ENCODE data around the gene MRPS26.

MRPS26 gene

DNA sequence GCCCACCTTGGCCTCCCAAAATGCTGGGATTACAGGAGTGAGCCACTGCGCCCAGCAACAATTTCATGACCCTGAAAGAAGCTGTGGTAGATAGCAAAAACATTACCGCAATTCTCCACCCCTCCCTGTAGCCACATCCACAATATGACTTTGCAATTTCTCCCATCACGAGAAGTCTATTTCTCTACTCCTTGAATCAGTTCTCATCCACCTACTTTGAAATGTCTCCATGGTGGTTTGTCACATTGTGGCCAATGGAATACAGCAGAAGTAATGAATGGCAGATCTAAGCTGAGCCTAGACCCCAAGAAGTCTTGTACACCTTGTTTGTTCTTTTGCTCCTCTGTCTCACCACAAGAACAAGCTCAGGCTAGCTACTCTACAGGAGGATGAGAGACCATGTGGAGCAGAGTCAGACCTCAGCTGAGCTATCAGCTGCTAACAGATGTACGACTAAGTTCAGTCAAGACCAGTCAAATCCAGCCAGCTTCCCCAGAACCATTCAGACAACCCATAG, 31.8 kb downstream of the MRPS26 start:
- no peak for DNase-seq

- no peak for DNase-seq
These were observed 35.1 kb downstream of the MRPS26 start for GRCh38 chr20:3080939-3081388.

DNA sequence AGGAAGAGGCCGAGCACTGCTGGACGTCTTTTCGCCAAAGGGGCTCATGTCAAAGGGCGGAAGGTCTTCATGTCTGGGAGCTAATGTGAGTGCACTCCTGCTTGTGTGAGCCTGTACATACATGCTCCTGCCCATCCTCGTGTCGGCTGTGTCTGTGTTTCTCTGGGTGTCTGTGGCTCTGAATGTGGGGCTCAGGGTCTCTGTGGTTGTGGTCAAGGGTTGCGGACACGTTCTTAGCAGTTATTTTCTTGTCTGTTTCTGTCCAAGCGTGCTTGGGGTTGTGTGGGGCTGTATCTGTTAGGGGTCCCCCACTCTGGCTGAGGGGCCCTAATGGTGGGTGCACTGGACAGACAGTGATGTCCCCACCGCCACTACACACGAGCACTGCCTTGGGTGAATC, 35.8 kb downstream of the MRPS26 start:
- no peak for DNase-seq

GRCh38 chr20:3082306-3082951, 36.6 kb downstream of the MRPS26 start:
- no peak for DNase-seq

DNA sequence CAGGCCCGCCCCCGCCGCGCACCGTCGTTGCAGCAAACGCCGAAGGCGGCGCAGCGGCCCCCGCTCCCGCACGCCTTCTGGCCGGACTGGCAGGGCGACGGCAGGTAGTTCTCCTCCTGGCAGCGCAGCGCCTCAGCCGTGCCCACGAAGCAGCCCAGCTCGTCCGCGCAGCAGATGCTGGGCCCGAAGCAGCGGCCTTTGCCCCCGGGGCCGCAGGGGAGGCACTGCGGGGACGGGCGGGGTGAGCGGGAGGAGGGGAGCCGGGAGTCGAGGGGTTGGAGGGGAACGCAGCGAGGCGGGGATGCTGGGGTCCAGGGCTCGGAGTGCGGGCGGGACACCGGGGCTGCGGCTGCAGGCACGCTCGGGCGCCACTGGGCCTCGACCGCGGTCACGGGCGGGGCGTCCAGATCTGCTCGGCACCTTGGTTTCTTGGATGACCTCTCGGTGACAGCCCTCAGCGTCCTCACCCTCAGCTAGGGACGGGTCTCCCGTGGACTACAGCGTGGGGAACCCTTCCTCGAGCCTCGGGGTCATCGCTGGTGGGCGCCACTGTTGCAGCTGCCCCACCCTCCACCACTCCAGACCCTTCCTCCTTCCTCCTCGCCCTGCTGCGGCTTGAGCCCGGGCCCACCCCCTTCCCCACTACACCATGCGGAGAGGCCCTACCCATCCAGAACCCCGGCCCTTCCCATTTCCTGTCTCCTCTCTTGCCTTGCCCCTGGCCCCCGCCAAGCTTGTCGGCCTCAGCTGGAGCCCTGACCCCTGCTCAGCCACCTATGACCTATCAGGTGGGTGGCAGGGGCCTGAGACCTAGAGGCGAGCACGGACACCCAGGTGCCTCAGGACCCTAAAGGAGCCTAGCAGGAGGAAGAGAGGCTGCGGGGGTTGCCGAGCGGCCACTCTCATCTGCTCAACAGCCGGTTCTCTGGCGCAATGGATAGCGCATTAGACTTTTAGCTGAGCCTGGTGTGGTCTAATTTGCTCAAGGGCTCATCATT, 37.4 kb downstream of the MRPS26 start:
- no peak for DNase-seq

DNA sequence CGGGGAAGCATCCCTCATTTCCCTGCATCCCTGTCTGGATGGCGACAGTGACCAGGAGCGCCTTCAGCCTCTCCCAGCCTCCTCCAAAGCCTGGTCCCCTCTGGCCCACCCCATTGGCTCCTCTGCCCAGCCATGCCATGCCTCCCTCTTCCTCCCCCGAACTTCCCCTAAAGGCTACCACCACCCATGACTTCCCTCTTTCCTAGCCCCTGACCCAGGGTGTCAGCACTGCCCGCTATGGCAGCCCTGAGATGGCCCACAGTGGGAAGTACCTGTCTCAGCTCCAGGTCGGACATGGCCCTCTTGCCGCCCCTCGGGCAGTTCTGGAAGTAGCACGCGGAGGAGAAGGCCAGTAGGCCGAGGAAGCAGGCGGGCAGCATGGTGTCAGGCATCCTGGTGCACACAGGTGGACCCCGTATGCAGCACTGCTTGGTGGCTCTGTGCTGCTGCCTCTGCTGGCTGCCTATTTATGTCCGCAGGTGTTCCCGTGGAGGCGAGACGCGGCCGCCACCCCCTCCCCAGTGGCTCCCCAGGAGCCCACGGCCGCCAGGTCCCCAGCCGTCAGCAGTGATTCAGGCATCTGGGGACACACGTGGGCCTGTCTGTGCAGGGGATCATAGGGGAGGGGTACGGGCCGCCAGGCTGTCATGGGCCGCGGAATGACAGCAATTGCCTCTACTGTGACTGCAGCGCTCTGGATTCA, 38.6 kb downstream of the MRPS26 start, which contains the start of gene AVP:
AVP (minus strand) TSS at position 442 of the 703 bp plus-strand sequence; CDS start at position 392, 50 bp downstream.
- no peak for DNase-seq

GRCh38 chr20:3084986-3085360, 39.1 kb downstream of the MRPS26 start:
- DNase-seq: no peak

DNA sequence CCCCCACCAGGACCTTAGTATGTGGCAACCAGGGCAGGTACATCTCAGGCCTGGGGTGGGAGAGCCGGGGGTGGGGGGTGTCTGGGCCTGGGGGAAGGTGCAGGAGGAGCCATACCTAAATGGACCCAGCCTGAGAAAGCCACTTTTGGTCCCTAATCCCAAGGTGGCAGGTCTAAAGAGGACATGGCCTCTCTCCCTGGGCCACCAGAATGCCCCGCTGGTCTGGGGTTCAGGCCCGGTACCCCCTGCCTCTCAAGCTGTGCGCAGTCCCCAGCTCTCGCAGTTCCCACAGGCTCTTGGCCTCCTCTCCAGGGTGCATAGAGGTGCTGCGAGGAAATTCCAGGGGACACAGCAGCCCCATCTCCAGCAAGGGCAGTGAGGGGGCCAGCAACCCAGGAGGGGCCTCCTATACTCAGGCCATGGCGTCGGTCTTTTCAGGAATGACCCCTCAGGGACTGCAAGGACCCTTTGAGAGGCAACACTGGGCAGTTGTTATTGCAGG, 39.8 kb downstream of the MRPS26 start:
- no peak for DNase-seq

DNA sequence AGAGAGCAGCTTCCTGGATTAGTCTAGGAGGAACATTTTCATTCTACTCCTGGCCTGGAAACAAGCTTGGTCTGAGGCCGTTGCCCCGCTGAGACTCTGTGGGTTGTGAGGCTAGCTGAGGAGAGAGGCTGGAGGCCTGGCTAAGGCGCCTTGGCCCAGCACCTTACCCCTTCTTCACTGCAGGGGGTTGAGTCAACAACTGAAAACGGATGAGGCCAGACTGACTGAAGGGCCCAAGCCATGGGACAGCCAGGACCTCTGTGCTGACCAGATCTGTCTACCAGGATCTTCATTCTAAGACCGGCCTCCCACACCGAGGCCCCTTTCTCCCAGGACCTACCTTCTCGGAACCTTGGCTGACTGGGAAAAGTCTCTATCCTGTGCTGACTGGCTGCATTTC, 42.2 kb downstream of the MRPS26 start:
- no peak for DNase-seq

DNA sequence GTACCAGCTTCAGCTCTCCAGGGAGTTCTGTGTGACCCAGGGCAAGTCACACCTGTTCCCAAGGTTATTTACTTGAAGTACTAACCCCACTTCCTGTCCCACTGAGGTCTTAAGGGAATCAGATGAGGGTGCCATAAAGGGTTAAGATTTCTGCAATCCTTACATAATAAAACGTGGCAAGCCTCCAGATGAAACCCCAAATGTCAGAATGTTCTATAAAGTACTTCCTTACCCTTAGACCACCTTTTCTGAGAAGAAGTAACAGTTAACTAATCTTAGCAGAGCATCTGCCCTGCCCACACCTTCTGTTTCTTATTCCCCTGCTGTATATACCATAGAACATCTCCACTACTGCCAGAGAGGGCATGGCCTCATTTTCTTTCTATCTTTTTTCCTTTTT, 44.7 kb downstream of the MRPS26 start:
- no peak for DNase-seq

GRCh38 chr20:3092611-3093379, 46.9 kb downstream of the MRPS26 start:
- peak; percentile 47 for DNase-seq

- peak; percentile 20 for DNase-seq
These were observed 48.1 kb downstream of the MRPS26 start for GRCh38 chr20:3093861-3094361.

DNA sequence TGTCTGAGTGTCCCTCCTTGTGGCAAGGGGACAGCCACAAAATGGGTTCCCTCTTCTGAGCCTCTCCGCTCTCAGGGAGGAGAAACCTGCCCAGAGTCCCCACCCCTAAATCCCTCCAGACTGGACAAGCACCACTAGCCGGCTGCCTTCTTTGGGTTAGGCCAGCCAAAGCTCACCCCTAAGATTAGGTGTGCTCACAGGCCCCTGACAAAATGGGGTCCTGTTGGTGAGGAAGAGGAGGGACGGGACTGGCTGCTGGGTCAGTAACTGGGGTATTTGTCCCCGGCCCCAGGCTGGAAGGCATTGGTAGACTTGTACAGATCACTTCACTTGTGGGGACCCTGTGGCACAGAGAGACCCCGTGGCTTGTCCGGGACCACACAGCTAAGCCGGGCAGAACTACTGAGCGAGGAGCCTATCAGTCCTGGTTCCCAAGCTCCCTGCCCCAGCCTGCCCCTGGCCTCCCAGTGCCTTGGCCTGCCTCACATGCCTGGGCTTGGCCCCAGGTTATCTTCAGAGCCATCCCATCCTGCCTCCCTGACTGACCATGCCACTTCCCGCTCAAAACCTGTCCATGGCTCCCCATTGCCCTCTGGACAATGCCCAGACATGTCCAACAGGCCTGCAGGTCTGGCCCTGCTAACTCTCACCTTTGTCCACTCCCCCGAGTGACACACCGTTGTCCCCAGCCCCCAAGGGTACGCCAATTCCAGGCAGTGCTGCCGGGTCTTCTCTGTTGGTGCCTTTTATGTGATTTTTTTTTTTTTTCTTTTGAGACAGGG, 49.2 kb downstream of the MRPS26 start:
- no peak for DNase-seq

Measured in activated CD8-positive, alpha-beta memory T cell treated with anti-CD3 and anti-CD28 coated beads, Interleukin-2, amount 50 U/mL, for 4 hours (primary cell).